Activated CD4-positive, alpha-beta memory T cell treated with anti-CD3 and anti-CD28 coated beads for 36 hours (primary cell): Measurements from ENCODE around the gene RTF2. TPM values are rescaled to one million over a fixed set of nuclear protein-coding genes. Genes with fewer than 3 reads are reported as not detected.
"Not testable (repeated sequence)": the region's sequence is repeated elsewhere in the genome, so short reads cannot be mapped to it uniquely, and the experiment has no call there.

Experiments used
- CTCF ChIA-PET: fragments of 350-600 bp; sonication (Branson Sonifier 250); formaldehyde crosslinking; loops from one replicate; lab custom pipeline; 2021; ENCODE audit warnings: antibody characterized with exemption, inconsistent platforms; lab: Charles Lee
- POLR2A ChIA-PET: fragments of 350-600 bp; sonication (Branson Sonifier 250); formaldehyde crosslinking; loops from one replicate; lab custom pipeline; 2021; ENCODE audit warnings: antibody characterized with exemption; lab: Charles Lee
- DNase-seq: peaks from one replicate; pipeline ENCODE4 v3.0.0-alpha.2; 2020
- H3K27ac Mint-ChIP-seq: one replicate; pipeline ENCODE4 v1.8.0; 2021; ENCODE audit warnings: mixed read lengths
- H3K27me3 Mint-ChIP-seq: one replicate; pipeline ENCODE4 v1.8.0; 2021; ENCODE audit warnings: mixed read lengths
- H3K36me3 Mint-ChIP-seq: one replicate; pipeline ENCODE4 v1.8.0; 2021; ENCODE audit warnings: mixed read lengths
- H3K4me1 Mint-ChIP-seq: one replicate; pipeline ENCODE4 v1.8.0; 2021; ENCODE audit warnings: low read depth, mixed read lengths
- H3K4me3 Mint-ChIP-seq: one replicate; pipeline ENCODE4 v1.8.0; 2021; ENCODE audit warnings: mild to moderate bottlenecking, mixed read lengths
- H3K9me3 Mint-ChIP-seq: one replicate; pipeline ENCODE4 v1.8.0; 2021; ENCODE audit warnings: mixed read lengths
- intact Hi-C: fragments of 100-400 bp; cut with micrococcal nuclease; formaldehyde crosslinking; loops from one replicate; pipeline ENCODE4 v1.15.1; 2023
- total RNA-seq, 2 experiments: library from RNA; stranded (reverse); gene quantifications; one replicate each; pipeline ENCODE4 v1.2.3, GENCODE V29; 2021

RTF2 gene
- total RNA-seq, 2 experiments from 2014 or later: 81.8 to 83.1 TPM

DNA sequence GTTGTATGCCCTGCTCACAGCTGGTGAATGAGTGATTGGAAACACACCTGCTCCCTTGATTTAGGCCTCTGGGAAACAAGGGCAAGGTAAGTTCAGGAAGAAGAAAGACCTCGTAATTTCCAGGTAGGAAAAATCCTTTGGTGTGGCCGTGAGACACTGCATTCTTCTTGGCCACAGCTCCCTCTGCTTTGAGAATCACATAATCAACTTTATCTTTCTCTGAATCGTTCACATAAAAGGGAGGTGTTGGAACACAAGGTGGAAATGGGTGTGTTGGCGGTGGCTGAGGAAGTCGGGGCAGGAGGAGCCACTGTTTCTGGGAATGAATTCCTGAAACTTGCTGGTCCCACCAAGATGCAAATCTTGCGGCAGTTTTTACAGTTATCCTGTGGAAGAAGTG lies 90.5 kb downstream of the RTF2 start:
- Mint-ChIP-seq H3K27me3 (no peaks in the 10 kb centered on the region), H3K9me3 (no peaks in the 10 kb centered on the region), H3K4me3 (no peak overlapping the region), H3K27ac (no peak overlapping the region), H3K4me1 (peaks cover 7% of the 10 kb centered on the region), H3K36me3 (no peaks in the 10 kb centered on the region)
- POLR2A ChIA-PET: no interaction called here
- no peak for DNase-seq
- CTCF ChIA-PET: interaction anchor here (1.2 kb wide), 1 partner anchor 8 kb away, joined by 4 read pairs; no protein-coding TSS in a partner anchor
- intact Hi-C loops: loop anchor here (10.0 kb wide), 1 partner anchor 506 kb away; no protein-coding TSS in a partner anchor

- H3K4me3 Mint-ChIP-seq, H3K36me3 Mint-ChIP-seq, H3K4me1 Mint-ChIP-seq, POLR2A ChIA-PET, intact Hi-C loops, DNase-seq, H3K9me3 Mint-ChIP-seq, H3K27me3 Mint-ChIP-seq, H3K27ac Mint-ChIP-seq: not testable (repeated sequence)
- CTCF ChIA-PET: interaction anchor here (1.1 kb wide), 1 partner anchor 14 kb away, joined by 3 read pairs; no protein-coding TSS in a partner anchor
Measured at GRCh38 chr20:56564526-56564925, 96.1 kb downstream of the RTF2 start.

GRCh38 chr20:56565511-56565910 lies 97.1 kb downstream of the RTF2 start:
- H3K4me1 Mint-ChIP-seq: no peaks in the 10 kb centered on the region
- POLR2A ChIA-PET: interaction anchor here (0.6 kb wide), 1 partner anchor 136 kb away, joined by 5 read pairs; no protein-coding TSS in a partner anchor

GRCh38 chr20:56566621-56567020 lies 98.2 kb downstream of the RTF2 start:
- H3K36me3 Mint-ChIP-seq: no peaks in the 10 kb centered on the region
- DNase-seq: no peak
- H3K9me3 Mint-ChIP-seq: no peaks in the 10 kb centered on the region
- no peak overlapping the region for H3K4me3 Mint-ChIP-seq
- ChIA-PET CTCF (interaction anchor here (1.6 to 1.8 kb wide), 2 partner anchors 10 to 16 kb away, joined by 6 to 10 read pairs; no protein-coding TSS in a partner anchor), POLR2A (no interaction called here)
- no peaks in the 10 kb centered on the region for H3K4me1 Mint-ChIP-seq
- peaks cover 4% of the 10 kb centered on the region for H3K27me3 Mint-ChIP-seq
- intact Hi-C loops: no loop called here
- no peak overlapping the region for H3K27ac Mint-ChIP-seq

More at GRCh38 chr20:56565511-56565910, 97.1 kb downstream of the RTF2 start:
- CTCF ChIA-PET: interaction anchor here (0.6 to 1.6 kb wide), 3 partner anchors 10 to 15 kb away, joined by 3 to 10 read pairs (median 3); no protein-coding TSS in a partner anchor
- no peaks in the 10 kb centered on the region for H3K9me3 Mint-ChIP-seq
- no peak overlapping the region for H3K27ac Mint-ChIP-seq
- intact Hi-C loops: no loop called here
- H3K27me3 Mint-ChIP-seq: peaks cover 4% of the 10 kb centered on the region
- no peaks in the 10 kb centered on the region for H3K36me3 Mint-ChIP-seq
- no peak for DNase-seq
- no peak overlapping the region for H3K4me3 Mint-ChIP-seq

Other genes starting within 250 kb of the RTF2 start
- gene MC3R, start 219.9 kb upstream of the RTF2 start, total RNA-seq: not detected
- gene FAM210B, start 109.7 kb upstream of the RTF2 start, total RNA-seq: 1 to 10 TPM; 5.5 to 5.9 TPM
- 100 to 1,000 TPM in 1 of 2 experiments, 10 to 100 TPM in 1; 99.7 to 101 TPM for gene AURKA, start 76.4 kb upstream of the RTF2 start, total RNA-seq
- gene CSTF1, start 76.0 kb upstream of the RTF2 start, total RNA-seq: 10 to 100 TPM; 53.9 to 56.6 TPM
- 1 to 10 TPM; 7.8 to 8.6 TPM for gene CASS4, start 56.4 kb upstream of the RTF2 start, total RNA-seq
- under 1 TPM; 0.59 to 0.99 TPM for gene FAM209A, start 56.1 kb downstream of the RTF2 start, total RNA-seq
- under 1 TPM; 0.63 to 0.93 TPM for gene FAM209B, start 64.6 kb downstream of the RTF2 start, total RNA-seq
- gene TFAP2C, start 160.7 kb downstream of the RTF2 start, total RNA-seq: not detected